ENCODE results near the gene CCL20.

CCL20 gene

GRCh38 chr2:227846831-227847230 is 33.2 kb downstream of the CCL20 start:
- no peak overlapping the region for H3K4me3 Mint-ChIP-seq
- no peak for ATAC-seq

GRCh38 chr2:227848146-227848545 is 34.5 kb downstream of the CCL20 start:
- Mint-ChIP-seq H3K36me3 (no peaks in the 10 kb centered on the region), H3K27ac (no peak overlapping the region), H3K4me3 (no peak overlapping the region), H3K9me3 (no peaks in the 10 kb centered on the region), H3K4me1 (peaks cover 13% of the 10 kb centered on the region), H3K27me3 (peaks cover 16% of the 10 kb centered on the region)
- no peak for ATAC-seq

More at GRCh38 chr2:227846831-227847230, 33.2 kb downstream of the CCL20 start:
- no peaks in the 10 kb centered on the region for H3K36me3 Mint-ChIP-seq
- H3K4me1 Mint-ChIP-seq, result peaks cover 13% of the 10 kb centered on the region
- H3K27ac Mint-ChIP-seq, result no peak overlapping the region
- no peaks in the 10 kb centered on the region for H3K9me3 Mint-ChIP-seq
- H3K27me3 Mint-ChIP-seq, result peaks cover 7% of the 10 kb centered on the region

DNA sequence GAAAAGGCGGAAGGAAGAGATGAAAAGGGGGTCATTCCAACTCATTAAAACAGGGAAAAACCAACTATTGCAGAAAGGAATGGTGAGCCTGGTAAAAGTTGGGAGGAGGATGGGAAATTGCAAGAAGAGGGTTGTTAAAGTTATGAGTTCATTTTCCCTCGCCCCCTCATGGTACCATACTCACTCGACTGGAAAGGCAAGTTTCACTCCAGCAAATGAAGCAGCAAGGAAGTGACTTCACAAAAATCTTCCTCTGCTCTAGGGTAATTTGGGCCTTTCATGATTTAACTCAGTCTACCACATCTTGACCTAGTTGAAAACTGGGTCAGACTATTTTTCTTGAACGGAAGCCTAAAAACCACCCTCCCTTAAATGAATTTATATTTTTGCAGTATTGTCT is 34.9 kb downstream of the CCL20 start:
- H3K27ac Mint-ChIP-seq, result no peak overlapping the region
- H3K36me3 Mint-ChIP-seq, result no peaks in the 10 kb centered on the region
- peaks cover 18% of the 10 kb centered on the region for H3K27me3 Mint-ChIP-seq
- no peaks in the 10 kb centered on the region for H3K9me3 Mint-ChIP-seq
- H3K4me3 Mint-ChIP-seq, result no peak overlapping the region
- ATAC-seq, result peak; percentile 48
- H3K4me1 Mint-ChIP-seq, result peaks cover 13% of the 10 kb centered on the region

GRCh38 chr2:227849906-227850305 is 36.3 kb downstream of the CCL20 start:
- Mint-ChIP-seq H3K27me3 (peaks cover 28% of the 10 kb centered on the region), H3K9me3 (no peaks in the 10 kb centered on the region), H3K27ac (no peak overlapping the region), H3K4me1 (peaks cover 13% of the 10 kb centered on the region), H3K4me3 (no peak overlapping the region), H3K36me3 (no peaks in the 10 kb centered on the region)
- ATAC-seq, result no peak

DNA sequence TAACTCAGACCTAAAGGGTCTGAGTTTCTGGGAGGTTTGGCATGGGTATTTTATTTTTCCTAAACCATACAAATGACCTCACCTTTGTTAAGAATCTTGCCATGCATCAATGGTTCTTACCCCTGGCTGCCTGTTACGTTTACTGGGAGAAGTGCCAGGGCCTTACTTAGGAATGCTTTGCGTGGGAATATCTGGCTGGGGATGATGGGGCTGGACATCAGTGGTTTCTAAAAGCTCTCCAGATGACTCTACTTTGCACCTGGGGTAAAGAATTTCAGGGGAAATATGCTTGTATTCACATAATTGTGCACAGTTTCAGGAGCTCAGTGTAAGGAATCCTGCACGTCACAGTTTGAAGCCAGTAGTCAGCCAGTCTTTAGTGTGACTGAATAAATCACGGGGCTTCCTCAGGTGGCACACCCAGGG is 39.6 kb downstream of the CCL20 start:
- Mint-ChIP-seq H3K4me1 (peaks cover 5% of the 10 kb centered on the region), H3K27me3 (peaks cover 30% of the 10 kb centered on the region), H3K4me3 (no peak overlapping the region), H3K36me3 (no peaks in the 10 kb centered on the region), H3K9me3 (no peaks in the 10 kb centered on the region), H3K27ac (no peak overlapping the region)
- ATAC-seq, result no peak

- no peak for ATAC-seq
- Mint-ChIP-seq H3K27ac (no peak overlapping the region), H3K9me3 (no peaks in the 10 kb centered on the region), H3K27me3 (peaks cover 30% of the 10 kb centered on the region), H3K36me3 (no peaks in the 10 kb centered on the region), H3K4me3 (no peak overlapping the region), H3K4me1 (no peaks in the 10 kb centered on the region)
Measured at GRCh38 chr2:227853765-227854271, 40.2 kb downstream of the CCL20 start.

- no peak overlapping the region for H3K27ac Mint-ChIP-seq
- H3K4me1 Mint-ChIP-seq, result no peaks in the 10 kb centered on the region
- peaks cover 30% of the 10 kb centered on the region for H3K27me3 Mint-ChIP-seq
- no peak overlapping the region for H3K4me3 Mint-ChIP-seq
- H3K9me3 Mint-ChIP-seq, result no peaks in the 10 kb centered on the region
- H3K36me3 Mint-ChIP-seq, result no peaks in the 10 kb centered on the region
- ATAC-seq, result no peak
Measured at GRCh38 chr2:227855440-227855839, 41.8 kb downstream of the CCL20 start.

DNA sequence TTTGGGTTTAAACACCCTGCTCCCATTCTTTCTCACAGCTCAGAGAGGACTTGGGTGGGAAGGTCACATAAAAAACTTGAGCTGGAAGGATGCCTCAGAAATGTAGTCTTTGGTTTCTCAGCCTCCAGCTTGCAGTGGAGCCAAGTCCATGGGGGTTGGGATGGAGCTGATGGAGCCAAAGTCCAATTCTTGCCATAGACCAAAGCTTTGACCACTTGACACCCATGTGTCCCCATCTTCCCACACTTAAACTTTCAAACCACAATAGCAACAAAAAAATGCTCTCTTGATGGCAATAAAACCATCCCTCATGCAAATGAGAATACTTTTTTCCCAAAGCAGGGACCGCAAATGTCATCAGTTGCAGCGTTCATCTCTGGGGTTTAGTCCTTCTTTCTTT is 43.1 kb downstream of the CCL20 start:
- Mint-ChIP-seq H3K36me3 (no peaks in the 10 kb centered on the region), H3K4me3 (no peak overlapping the region)

DNA sequence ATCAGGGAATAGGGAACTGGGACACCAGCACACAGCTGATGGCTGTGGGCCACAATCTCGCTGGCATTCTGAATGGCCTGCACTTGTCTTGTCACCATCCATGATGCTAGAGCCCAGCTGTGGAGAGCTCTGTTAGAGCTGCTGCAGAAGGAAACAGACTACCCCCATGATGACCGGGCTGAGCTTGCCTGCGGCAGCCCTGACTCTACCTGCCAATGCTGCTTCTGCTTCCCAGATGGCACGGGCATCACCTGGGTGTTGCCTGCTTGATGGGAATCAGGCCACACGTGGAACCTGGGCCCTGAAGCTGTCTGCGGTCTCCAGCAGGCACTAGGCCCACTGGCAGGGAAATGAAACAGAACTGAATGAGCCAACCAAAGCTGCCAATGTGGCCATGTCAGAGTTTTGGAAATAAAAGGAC is 46.6 kb downstream of the CCL20 start:
- Mint-ChIP-seq H3K36me3 (no peaks in the 10 kb centered on the region), H3K9me3 (no peaks in the 10 kb centered on the region), H3K27ac (no peak overlapping the region), H3K4me3 (no peak overlapping the region), H3K4me1 (no peaks in the 10 kb centered on the region), H3K27me3 (peaks cover 5% of the 10 kb centered on the region)
- ATAC-seq, result no peak

More for the DNA sequence above, 43.1 kb downstream of the CCL20 start:
- ATAC-seq, result no peak
- H3K27me3 Mint-ChIP-seq, result peaks cover 30% of the 10 kb centered on the region
- no peaks in the 10 kb centered on the region for H3K4me1 Mint-ChIP-seq
- H3K9me3 Mint-ChIP-seq, result no peaks in the 10 kb centered on the region
- no peak overlapping the region for H3K27ac Mint-ChIP-seq

GRCh38 chr2:227861011-227861410 is 47.4 kb downstream of the CCL20 start:
- no peaks in the 10 kb centered on the region for H3K4me1 Mint-ChIP-seq
- ATAC-seq, result no peak
- no peaks in the 10 kb centered on the region for H3K36me3 Mint-ChIP-seq
- no peak overlapping the region for H3K27ac Mint-ChIP-seq
- H3K9me3 Mint-ChIP-seq, result no peaks in the 10 kb centered on the region
- H3K27me3 Mint-ChIP-seq, result peaks cover 6% of the 10 kb centered on the region
- H3K4me3 Mint-ChIP-seq, result no peak overlapping the region

DNA sequence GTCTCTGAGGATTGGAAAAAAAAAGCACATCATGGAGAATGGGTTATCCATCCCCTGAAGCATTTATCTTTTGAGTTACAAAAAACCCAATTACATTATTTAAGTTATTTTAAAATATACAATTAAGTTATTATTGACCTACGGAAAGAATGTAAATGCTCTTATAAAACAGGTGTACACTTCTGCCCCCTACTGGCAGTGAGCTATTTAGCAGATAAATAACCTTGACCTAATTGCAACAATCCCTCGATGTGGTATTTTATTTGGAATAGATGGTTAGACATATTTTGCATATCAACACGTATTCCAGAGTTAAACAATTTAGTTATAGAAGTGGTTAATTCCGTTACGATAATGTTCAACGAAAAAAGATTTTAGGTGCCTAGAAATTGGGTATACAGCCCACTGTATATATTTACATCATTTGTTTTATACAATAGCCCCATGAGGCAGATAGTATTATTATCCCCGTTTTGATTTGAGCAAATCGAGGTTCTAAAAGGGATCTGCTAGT is 48.6 kb downstream of the CCL20 start:
- H3K9me3 Mint-ChIP-seq, result no peaks in the 10 kb centered on the region
- H3K4me3 Mint-ChIP-seq, result no peak overlapping the region
- no peaks in the 10 kb centered on the region for H3K4me1 Mint-ChIP-seq
- peaks cover 9% of the 10 kb centered on the region for H3K27me3 Mint-ChIP-seq
- no peaks in the 10 kb centered on the region for H3K36me3 Mint-ChIP-seq
- ATAC-seq, result no peak
- H3K27ac Mint-ChIP-seq, result no peak overlapping the region

DNA sequence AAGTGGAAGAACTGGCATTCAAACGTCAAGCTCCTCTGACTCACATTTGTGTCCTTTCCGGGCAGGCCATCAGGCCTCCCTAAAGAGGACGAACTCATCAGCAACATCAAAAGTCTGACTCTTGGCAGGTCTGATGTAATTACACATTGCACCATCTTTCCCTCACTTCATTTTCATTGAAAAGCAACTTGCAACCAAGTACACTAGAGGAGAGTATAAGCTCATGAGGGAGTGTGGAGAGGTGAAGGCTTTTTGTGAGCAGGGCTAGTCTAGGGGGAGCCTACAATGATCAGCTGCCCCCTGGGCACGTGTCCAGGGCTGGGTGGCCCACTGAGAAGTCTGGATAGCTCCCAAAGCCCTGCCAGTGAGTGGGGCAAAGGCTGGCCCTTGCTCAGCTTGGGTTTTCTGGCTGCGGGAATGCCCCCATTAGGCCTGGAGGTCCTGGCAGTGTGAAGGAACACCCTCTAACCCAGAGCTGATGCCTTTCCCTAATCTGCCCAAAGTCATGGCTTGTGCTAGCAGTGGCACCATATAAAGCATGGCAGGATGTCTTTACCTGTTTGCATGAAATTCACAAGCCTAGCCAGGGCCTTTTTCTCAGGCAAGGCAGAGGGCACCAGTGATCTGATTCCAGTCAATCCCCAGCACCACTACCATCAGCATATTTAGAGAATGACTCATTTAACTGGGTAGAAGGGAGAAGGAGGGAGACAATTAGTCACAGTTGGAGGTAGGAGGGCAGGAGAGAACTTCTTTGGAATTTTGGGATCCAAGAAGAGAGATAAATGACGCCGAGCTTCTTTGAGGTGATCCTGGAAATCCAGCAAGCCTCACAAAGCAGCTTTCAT is 49.3 kb downstream of the CCL20 start:
- Mint-ChIP-seq H3K27ac (no peak overlapping the region), H3K4me3 (no peak overlapping the region), H3K36me3 (no peaks in the 10 kb centered on the region), H3K4me1 (no peaks in the 10 kb centered on the region), H3K9me3 (no peaks in the 10 kb centered on the region), H3K27me3 (peaks cover 9% of the 10 kb centered on the region)
- ATAC-seq, result no peak

GRCh38 chr2:227864161-227864756 is 50.6 kb downstream of the CCL20 start:
- Mint-ChIP-seq H3K27ac (no peak overlapping the region), H3K27me3 (peaks cover 9% of the 10 kb centered on the region), H3K4me3 (no peak overlapping the region), H3K4me1 (no peaks in the 10 kb centered on the region), H3K9me3 (no peaks in the 10 kb centered on the region), H3K36me3 (no peaks in the 10 kb centered on the region)
- no peak for ATAC-seq

DNA sequence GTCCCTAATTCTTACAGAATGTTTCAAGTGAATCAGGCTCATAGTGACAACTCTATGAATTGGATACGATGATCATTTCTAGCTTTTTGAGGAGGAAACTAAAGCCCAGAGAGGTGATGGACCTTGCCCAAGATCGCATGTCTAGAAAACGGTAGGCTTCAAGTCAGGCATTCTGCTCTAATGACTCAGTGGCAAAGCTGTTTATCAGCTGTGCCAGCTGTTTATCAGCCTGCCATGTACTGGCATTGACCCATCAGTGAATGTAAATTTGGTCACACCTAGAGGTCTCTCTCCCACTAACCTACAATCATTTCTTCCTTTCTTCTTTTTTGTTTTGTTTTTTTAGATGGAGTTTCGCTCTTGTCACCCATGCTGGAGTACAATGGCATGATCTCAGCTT is 51.6 kb downstream of the CCL20 start:
- H3K9me3 Mint-ChIP-seq, result no peaks in the 10 kb centered on the region
- no peak overlapping the region for H3K4me3 Mint-ChIP-seq
- H3K27me3 Mint-ChIP-seq, result peaks cover 15% of the 10 kb centered on the region
- no peaks in the 10 kb centered on the region for H3K36me3 Mint-ChIP-seq
- H3K4me1 Mint-ChIP-seq, result no peaks in the 10 kb centered on the region
- ATAC-seq, result no peak
- no peak overlapping the region for H3K27ac Mint-ChIP-seq
